GM21367 (cell line): ENCODE results near the gene CCDC92.

Experiments used
- ATAC-seq: cut with Tn5 transposase; IDR thresholded peaks from one replicate; pipeline ENCODE4 v1.9.1; 2021; ENCODE audit not compliant: unreplicated experiment

CCDC92 gene

GRCh38 chr12:123937707-123938591 is 34.7 kb downstream of the CCDC92 start:
- ATAC-seq: no peak

DNA sequence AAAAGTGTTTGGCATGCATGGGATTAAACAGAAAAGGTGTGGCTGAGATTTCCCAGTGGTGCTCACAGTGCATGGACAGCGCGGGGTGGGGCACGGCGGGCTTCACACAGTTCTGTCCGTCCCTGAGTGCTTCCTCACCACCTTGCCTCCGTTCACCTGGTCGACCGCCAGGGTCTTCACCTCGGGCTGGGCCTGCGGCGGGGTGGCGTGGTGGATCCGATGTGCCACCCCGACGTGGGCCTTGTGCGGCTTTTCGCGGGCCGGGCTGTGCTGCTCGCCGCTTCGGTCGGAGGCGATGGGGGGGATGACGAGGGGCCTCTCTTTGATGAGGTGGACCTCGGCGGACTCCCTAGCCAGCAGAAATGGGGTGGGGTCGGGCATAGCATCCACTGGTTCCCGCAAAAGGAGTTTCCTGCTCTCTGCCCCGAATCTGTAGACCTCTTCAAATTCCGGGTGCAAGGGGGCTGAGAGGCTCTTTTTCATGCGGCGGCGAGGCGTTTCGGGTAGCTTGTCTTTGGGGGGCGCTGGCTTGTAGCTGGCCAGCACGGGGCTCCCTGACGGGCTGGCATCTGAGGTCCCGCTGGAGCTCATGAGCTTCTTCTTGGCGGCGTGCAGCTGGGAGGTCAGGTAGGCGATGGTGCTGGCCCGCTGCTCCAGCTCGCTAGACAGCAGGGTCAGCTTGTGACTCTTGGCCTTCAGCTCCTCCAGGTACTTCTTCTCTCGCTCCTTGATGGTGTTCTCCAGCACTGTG is 35.5 kb downstream of the CCDC92 start:
- no peak for ATAC-seq

DNA sequence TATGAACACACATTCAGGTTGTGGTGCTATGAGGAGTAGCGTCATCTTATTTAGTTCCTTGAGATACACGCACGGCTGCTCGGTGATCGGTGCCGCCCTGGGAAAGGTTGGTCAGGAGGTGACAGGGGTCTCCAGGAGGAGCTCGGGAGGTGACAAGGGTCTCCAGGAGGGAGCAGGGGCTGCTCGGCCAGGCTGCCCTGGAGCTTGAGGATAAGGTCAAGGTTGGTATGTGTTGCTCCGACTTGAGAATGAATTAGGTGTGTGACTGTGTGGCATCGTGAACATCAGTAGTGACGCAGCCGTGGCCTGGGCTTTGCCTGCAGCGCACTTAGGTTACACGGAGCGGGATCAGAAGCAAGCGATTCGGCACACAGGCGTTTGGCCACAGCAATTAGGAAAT is 36.2 kb downstream of the CCDC92 start:
- ATAC-seq: no peak

DNA sequence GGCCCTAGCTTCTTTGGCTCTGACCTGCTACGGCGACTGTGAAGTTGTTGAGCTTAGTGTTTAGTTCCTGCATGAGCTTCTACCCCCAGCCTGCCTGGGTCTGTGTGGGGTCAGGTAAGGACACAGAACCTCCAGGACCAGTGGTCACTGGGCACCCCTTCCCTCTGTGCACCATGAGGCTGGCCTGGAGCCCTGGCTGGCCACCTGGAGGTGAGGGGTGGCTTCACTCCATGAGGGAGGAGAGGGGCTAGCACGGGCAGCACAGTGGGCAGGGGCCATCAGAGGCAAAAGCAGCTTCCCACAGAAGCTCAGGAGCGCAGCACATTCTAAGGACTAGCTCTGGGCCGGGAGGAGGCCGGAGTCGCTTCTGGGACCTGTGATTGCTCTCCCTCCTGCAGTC is 36.7 kb downstream of the CCDC92 start:
- no peak for ATAC-seq

DNA sequence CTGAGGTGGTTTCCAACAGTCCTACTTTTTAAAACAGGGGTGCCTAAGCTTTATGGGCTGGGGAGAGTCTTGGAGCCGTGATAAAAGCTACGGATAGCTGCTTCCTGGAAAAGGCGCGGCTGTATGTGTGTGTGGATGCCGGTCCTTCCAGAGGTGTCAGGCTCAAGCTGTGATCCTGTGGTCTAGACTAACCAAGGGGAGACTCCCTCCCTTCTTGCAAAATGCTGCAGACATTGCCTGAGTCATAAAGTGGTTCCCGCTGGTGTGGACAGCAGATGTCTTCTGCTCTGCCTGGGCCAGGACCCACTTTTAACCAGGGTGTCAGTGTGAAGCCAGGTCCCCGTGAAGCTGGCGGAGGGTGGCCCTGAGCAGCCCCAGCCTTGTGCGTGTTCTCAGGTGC is 37.8 kb downstream of the CCDC92 start:
- no peak for ATAC-seq

GRCh38 chr12:123934016-123934620 is 38.5 kb downstream of the CCDC92 start:
- ATAC-seq: no peak

GRCh38 chr12:123933214-123933613 is 39.4 kb downstream of the CCDC92 start:
- no peak for ATAC-seq

GRCh38 chr12:123931686-123932321 is 40.8 kb downstream of the CCDC92 start:
- ATAC-seq: no peak

- no peak for ATAC-seq
Observed at GRCh38 chr12:123929946-123930583, 42.6 kb downstream of the CCDC92 start.

GRCh38 chr12:123928897-123929296 is 43.7 kb downstream of the CCDC92 start:
- no peak for ATAC-seq

DNA sequence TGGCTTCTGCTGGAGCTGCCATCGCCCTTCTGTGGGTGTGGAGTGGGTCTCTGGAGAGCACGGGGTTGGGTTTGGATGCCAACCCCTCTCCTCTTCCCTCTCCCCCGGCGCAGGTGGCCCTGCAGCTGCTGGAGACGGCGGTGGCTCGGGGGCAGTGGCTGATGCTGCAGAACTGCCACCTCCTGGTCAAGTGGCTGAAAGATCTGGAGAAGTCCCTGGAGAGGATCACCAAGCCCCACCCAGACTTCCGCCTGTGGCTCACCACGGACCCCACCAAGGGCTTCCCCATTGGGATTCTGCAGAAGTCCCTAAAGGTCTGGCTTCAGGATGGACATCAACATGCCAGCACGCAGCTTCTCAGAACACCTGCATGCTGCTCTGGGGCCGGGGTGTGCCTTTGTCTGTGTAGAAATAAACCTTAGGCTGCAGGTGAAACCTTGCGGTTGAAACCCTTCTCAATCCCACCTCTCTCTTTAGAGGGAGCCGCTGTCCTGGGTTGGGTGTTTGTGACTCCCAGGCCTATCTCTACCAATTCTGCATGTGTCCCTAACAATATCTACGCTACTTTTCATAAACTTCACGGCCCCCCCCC is 44.3 kb downstream of the CCDC92 start:
- ATAC-seq: no peak

- no peak for ATAC-seq
Observed at GRCh38 chr12:123924539-123924938, 48.1 kb downstream of the CCDC92 start.

DNA sequence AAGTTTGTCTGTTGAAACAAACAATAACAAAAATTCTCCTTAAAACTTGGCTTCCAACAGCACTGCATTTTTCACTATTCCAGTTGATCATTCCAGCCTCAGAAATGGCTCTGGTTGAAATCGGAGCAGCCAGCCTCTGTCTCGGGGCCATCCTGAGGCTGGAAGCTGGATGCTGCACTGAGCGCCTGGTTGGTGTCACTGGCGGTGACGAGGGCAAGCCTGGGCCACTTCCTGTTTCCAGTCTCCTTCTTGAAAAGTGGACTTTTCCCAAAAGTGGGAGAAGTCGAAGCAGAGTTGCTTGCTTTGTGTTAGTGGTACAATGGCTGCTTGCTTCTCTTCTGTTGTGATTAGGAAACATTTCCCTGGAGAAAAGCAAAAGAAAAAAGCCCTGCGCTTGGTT is 48.7 kb downstream of the CCDC92 start:
- no peak for ATAC-seq

GRCh38 chr12:123923038-123923437 is 49.6 kb downstream of the CCDC92 start:
- ATAC-seq: no peak

DNA sequence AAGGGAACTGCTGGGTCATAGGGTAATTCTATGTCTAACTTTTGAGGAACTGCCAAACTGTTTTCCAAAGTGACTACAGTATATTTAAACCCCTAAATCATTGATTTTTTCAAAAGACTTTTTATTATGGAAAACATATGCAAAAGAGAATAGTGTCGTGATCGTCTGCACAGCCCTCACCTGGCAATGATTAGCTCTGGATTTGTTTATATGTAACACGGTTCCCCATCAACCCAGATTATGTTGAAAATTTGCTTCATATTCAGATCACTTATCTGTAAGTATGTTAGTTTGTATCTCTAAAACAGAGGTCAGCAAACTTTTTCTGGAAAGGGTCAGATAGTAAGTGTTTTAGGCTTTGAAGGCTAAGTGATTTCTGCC is 52.7 kb downstream of the CCDC92 start:
- no peak for ATAC-seq

DNA sequence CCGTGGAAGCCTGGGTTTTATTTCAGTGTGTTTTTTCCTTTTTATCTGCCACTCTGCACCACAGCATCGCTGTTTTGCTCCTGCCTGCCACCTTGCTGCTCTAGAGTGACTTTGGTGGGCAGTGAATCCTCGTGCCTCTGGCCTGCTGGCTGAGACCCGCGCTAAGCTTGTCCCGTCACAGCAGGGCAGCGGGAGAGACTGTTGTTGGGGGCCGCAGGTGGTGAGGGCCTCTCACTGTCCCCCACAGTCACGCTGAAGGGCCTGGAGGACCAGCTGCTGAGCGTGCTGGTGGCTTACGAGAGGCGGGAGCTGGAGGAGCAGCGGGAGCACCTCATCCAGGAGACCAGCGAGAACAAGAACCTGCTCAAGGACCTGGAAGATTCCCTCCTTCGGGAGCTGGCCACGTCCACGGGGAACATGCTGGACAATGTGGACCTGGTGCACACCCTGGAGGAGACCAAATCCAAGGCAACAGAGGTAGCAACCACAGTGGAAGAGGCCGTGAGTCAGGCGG is 55.2 kb downstream of the CCDC92 start:
- no peak for ATAC-seq

DNA sequence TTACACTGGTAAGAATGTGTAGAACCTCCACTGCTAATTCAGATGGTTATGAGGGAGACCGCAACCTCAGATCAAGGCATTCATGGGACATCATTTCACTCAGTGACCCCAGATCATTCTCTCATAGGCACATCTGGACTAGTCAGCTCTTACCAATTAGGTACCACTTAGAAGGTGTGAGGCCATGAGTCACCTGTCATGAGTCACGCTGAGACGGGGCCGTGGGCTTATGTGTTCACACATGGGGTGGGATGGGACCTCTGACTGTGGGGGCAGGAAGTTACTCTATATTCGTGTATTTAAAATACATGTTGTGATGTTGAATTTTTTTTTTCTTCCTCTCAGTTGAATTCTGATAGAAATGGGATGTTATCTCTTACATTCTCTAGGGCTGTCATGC is 55.9 kb downstream of the CCDC92 start:
- no peak for ATAC-seq

DNA sequence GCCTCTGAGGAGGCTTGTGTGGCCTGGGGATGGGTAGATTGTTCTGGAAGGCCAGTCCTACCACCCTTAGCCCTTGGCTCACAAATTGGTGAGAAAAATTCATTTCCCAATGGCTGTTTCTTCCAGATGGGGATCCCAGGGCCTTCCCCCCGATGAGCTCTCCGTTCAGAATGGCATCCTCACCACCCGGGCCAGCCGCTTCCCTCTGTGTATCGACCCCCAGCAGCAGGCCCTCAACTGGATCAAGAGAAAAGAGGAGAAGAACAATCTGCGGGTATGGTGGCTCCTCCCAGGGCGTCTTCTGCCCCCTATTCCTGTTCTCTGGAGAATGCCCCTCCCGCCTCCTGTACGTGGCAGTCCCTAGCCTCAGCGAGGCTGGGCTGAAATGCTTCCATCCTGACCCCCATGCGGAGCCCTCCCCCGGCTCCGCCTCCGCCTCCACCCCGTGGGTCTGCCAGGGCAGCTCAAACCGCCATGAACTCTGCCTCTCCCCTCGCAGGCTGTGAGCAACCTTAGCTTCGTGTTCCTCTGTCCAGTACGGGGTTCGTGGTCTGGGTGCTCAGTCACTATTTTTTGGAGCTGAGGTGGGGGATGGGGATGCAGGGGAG is 57.8 kb downstream of the CCDC92 start:
- ATAC-seq: no peak

DNA sequence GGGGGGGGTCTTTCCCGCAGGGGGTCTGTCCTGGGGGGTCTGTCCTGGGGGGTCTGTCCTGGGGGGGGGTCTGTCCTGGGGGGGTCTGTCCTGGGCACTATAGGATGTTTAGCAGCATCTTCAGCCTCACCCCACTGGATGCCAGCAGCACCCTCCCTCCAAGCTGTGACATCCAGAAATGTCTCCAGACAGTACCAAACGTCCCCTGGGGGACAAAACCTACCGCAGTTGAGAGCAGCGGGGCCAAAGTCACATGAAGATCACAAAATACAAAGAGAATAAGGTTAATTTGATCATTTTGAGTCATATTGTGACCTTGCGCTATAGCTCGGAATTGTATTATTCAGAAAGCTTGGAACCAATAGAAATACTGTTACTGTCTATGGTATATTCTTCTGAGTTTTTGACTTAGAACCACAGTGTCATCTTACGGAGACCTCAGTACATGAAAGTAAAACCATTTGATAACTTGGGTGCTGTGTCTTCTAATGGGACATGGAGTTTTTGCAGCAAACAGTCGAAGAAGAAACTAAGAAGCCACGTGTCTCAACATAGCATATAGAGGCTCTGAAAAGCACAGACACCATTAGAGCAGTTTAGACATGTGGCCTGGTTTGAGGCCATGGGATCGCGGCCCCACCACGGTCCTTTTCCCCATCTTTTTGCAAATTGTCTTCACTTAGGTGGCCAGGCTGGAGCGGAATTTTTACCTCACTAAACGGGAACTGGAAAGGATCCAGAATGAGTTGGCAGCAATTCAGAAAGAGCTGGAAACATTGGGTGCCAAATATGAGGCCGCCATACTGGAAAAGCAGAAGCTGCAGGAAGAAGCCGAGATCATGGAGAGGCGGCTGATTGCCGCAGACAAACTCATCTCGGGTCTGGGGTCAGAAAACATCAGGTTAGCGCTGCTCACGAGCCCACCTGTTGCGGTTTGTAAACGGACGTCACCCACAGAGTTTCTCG is 59.9 kb downstream of the CCDC92 start:
- ATAC-seq: no peak
